Activated CD8-positive, alpha-beta T cell treated with anti-CD3 and anti-CD28 coated beads for 36 hours (primary cell): ENCODE measurements around the gene SLC30A2. TPM values are rescaled to one million over a fixed set of nuclear protein-coding genes. Genes with fewer than 3 reads are reported as not detected.

Source experiments
- ATAC-seq: fragments of 200-7000 bp; cut with Tn5 transposase; one replicate; pipeline ENCODE4 v1.10.0; 2021; ENCODE audit warnings: mild to moderate bottlenecking, moderate library complexity
- CTCF ChIA-PET: fragments of 350-600 bp; sonication (Branson Sonifier 250); formaldehyde crosslinking; loops from one replicate; lab custom pipeline; 2021; ENCODE audit warnings: antibody characterized with exemption; lab: Charles Lee
- POLR2A ChIA-PET: fragments of 350-600 bp; sonication (Branson Sonifier 250); formaldehyde crosslinking; loops from one replicate; lab custom pipeline; 2021; ENCODE audit warnings: antibody characterized with exemption; lab: Charles Lee
- DNase-seq: peaks from one replicate; pipeline ENCODE4 v3.0.0-alpha.2; 2020
- H3K27ac Mint-ChIP-seq: one replicate; pipeline ENCODE4 v1.8.0; 2021; ENCODE audit warnings: mild to moderate bottlenecking, mixed read lengths
- H3K27me3 Mint-ChIP-seq: one replicate; pipeline ENCODE4 v1.8.0; 2021; ENCODE audit warnings: mixed read lengths
- H3K36me3 Mint-ChIP-seq: one replicate; pipeline ENCODE4 v1.8.0; 2021; ENCODE audit warnings: low read depth, mixed read lengths
- H3K4me1 Mint-ChIP-seq: one replicate; pipeline ENCODE4 v1.8.0; 2021; ENCODE audit warnings: low read depth, mixed read lengths
- H3K4me3 Mint-ChIP-seq: one replicate; pipeline ENCODE4 v1.8.0; 2021; ENCODE audit warnings: mild to moderate bottlenecking, moderate library complexity, mixed read lengths
- H3K9me3 Mint-ChIP-seq: one replicate; pipeline ENCODE4 v1.8.0; 2021; ENCODE audit warnings: mixed read lengths
- intact Hi-C: fragments of 100-400 bp; cut with micrococcal nuclease; formaldehyde crosslinking; loops from one replicate; pipeline ENCODE4 v1.10.0; 2022
- total RNA-seq, 2 experiments: library from RNA; stranded (reverse); gene quantifications; one replicate each; pipeline ENCODE4 v1.2.3, GENCODE V29; 2021
- TF ChIP-seq, protein P1 (sequence below): fragments of 200-600 bp; IDR thresholded peaks from one replicate; pipeline ENCODE4 v1.8.0; 2022; ENCODE audit warnings: antibody characterized with exemption, mild to moderate bottlenecking

The SLC30A2 gene
- total RNA-seq, 2 experiments from 2014 or later: not detected

DNA sequence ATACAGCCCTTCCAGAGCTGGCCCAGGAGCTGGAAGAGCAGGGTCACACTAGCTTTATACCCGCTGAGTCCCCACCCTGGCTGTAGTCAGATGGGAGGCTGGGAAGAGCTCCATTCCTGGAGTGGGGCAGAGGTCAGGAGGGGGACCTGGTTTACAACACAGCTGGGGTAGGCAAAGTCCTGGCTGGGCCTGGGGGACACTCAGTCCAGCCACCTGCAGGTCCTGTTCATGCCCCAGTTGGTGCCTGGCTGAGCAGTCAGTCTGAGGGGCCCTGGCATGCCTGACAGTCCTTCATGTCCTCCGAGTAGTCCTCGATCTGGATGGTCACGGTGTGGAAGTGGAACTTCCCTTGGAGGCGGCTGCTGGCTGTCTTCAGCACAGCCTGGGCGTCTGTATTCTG is 7.0 kb downstream of the SLC30A2 start:
- no peaks in the 10 kb centered on the region for H3K9me3 Mint-ChIP-seq
- H3K4me3 Mint-ChIP-seq: no peak overlapping the region
- ChIA-PET POLR2A (no interaction called here), CTCF (interaction anchor here (0.8 to 2.3 kb wide), 6 partner anchors 9 to 131 kb away, joined by 3 to 9 read pairs (median 4); partner anchors contain the start of gene ZNF593)
- TF ChIP-seq, protein P1, sequence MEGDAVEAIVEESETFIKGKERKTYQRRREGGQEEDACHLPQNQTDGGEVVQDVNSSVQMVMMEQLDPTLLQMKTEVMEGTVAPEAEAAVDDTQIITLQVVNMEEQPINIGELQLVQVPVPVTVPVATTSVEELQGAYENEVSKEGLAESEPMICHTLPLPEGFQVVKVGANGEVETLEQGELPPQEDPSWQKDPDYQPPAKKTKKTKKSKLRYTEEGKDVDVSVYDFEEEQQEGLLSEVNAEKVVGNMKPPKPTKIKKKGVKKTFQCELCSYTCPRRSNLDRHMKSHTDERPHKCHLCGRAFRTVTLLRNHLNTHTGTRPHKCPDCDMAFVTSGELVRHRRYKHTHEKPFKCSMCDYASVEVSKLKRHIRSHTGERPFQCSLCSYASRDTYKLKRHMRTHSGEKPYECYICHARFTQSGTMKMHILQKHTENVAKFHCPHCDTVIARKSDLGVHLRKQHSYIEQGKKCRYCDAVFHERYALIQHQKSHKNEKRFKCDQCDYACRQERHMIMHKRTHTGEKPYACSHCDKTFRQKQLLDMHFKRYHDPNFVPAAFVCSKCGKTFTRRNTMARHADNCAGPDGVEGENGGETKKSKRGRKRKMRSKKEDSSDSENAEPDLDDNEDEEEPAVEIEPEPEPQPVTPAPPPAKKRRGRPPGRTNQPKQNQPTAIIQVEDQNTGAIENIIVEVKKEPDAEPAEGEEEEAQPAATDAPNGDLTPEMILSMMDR: no peak
- H3K27me3 Mint-ChIP-seq: peaks cover 8% of the 10 kb centered on the region
- peaks cover 14% of the 10 kb centered on the region for H3K4me1 Mint-ChIP-seq
- no peak for ATAC-seq
- intact Hi-C loops: loop anchor here (10.0 kb wide), 1 partner anchor 106 kb away; no protein-coding TSS in a partner anchor
- DNase-seq: no peak
- H3K27ac Mint-ChIP-seq: no peak overlapping the region
- no peaks in the 10 kb centered on the region for H3K36me3 Mint-ChIP-seq

DNA sequence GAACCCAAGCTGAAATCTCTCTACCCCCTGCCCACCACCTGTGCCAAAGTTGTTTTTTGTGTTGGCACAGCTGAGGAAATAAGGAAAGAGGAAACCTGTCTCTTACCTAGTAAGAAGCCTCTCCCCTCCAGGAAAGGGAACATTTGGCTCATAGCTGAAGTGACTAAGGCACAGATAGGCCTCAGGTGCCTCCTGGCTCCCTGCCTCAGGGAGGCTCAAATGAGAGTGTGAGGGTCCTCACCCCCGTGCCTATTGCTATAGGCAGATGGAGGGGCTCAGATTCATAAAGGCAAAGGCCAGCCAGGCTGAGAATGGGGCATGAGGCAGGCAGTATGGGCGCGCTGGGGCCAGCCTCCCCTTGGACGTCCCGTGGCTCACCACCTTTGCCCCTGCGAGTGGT is 7.4 kb downstream of the SLC30A2 start:
- no peaks in the 10 kb centered on the region for H3K9me3 Mint-ChIP-seq
- H3K36me3 Mint-ChIP-seq: no peaks in the 10 kb centered on the region
- ChIA-PET CTCF (interaction anchor here (0.8 to 2.3 kb wide), 6 partner anchors 9 to 132 kb away, joined by 3 to 9 read pairs (median 4); partner anchors contain the start of gene ZNF593), POLR2A (no interaction called here)
- no peak overlapping the region for H3K27ac Mint-ChIP-seq
- DNase-seq: no peak
- intact Hi-C loops: loop anchor here (10.0 kb wide), 1 partner anchor 106 kb away; no protein-coding TSS in a partner anchor
- H3K4me1 Mint-ChIP-seq: peaks cover 14% of the 10 kb centered on the region
- H3K27me3 Mint-ChIP-seq: peaks cover 5% of the 10 kb centered on the region
- TF ChIP-seq, protein P1: no peak
- H3K4me3 Mint-ChIP-seq: no peak overlapping the region
- no peak for ATAC-seq

DNA sequence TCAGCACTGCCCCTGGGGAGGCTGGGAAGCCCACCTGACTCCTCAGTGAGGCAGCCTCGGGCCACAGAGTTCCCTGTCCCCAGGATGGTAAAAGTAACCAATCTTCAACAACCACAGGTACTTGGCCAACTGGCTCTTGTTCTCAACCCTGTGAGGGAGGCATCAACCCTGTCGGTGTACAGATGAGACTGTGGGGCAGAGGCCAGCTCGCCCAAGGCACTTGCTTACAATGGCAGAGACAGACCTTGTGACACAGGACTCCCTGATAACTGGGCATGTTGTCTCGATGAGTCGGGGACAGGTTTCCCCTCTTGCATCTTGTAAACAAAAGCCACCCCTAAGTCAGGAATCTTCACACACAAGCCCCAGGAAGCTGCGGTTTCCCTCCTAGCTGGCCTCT is 8.0 kb downstream of the SLC30A2 start:
- Mint-ChIP-seq H3K4me1 (peaks cover 14% of the 10 kb centered on the region), H3K9me3 (no peaks in the 10 kb centered on the region), H3K27me3 (no peaks in the 10 kb centered on the region), H3K27ac (no peak overlapping the region), H3K36me3 (no peaks in the 10 kb centered on the region), H3K4me3 (no peak overlapping the region)
- ATAC-seq: no peak
- no peak for DNase-seq
- ChIA-PET POLR2A (no interaction called here), CTCF (interaction anchor here (1.1 to 2.3 kb wide), 5 partner anchors 8 to 127 kb away, joined by 3 to 9 read pairs (median 4); no protein-coding TSS in a partner anchor)
- TF ChIP-seq, protein P1: no peak
- intact Hi-C loops: loop anchor here (10.0 kb wide), 1 partner anchor 107 kb away; no protein-coding TSS in a partner anchor

DNA sequence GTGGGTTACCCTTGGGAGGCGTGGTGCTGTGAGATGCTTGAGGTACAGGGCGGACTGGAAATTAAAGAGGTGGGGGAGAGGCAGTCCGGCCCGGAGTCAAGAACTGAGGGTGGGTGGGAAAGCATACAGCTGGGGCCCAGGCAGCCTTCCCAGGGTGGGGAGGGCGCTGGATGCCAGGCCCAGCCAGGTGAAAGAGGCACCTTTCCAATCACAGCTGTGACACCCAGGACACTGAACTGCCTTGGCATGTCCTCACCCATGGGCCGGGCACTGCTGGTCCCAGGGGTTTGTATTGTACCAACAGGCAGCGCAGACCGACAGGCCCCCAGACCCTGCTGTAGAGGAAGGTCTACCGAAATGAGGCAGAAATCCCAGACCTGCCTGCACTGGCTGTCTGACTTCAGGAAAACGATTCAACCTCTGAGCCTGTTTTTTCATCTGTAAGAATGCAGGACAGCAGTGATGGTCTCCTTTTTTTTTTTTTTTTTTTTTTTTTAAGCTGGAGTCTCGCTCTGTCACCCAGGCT is 9.1 kb downstream of the SLC30A2 start:
- Mint-ChIP-seq H3K4me3 (no peak overlapping the region), H3K4me1 (peaks cover 14% of the 10 kb centered on the region), H3K36me3 (no peaks in the 10 kb centered on the region), H3K27me3 (no peaks in the 10 kb centered on the region), H3K9me3 (no peaks in the 10 kb centered on the region), H3K27ac (no peak overlapping the region)
- CTCF ChIA-PET: interaction anchor here (0.6 to 5.7 kb wide), 27 partner anchors 8 to 141 kb away, joined by 3 to 31 read pairs (median 5); partner anchors contain the start of genes C1orf232, EXTL1, PAFAH2 and SLC30A2
- POLR2A ChIA-PET: no interaction called here
- TF ChIP-seq, protein P1: no peak
- ATAC-seq (no peak), DNase-seq (no peak)
- intact Hi-C loops: loop anchor here (10.0 kb wide), 1 partner anchor 108 kb away; no protein-coding TSS in a partner anchor
